ENCODE measurements around the gene BHLHE41. TPM values are rescaled to one million over a fixed set of nuclear protein-coding genes. Genes with fewer than 3 reads are reported as not detected.

Gene BHLHE41
- total RNA-seq (10 to 100 TPM in 7 of 9 donors, 1 to 10 TPM in 1, under 1 TPM in 1; 0.33 to 62.9 (median 22.2) TPM), polyA plus RNA-seq (10 to 100 TPM; 14.1 to 35.1 (median 15.4) TPM)
- long read RNA-seq, donor 1 = 0 reads
- long read RNA-seq, donor 2 = 0 reads
- long read RNA-seq, donor 3 = 0 reads
- long read RNA-seq, donor 4, partial matches to known transcripts = 0 of 2 reads
- long read RNA-seq, donor 4, other reads (novel, unspliced or antisense) = 1 of 2 reads
- long read RNA-seq, donor 5, transcript BHLHE41-201 (5 exons, 3,837 nt) = major isoform, 23 of 38 reads
- long read RNA-seq, donor 5, partial matches to known transcripts = 3 of 38 reads
- long read RNA-seq, donor 5, other reads (novel, unspliced or antisense) = 12 of 38 reads
- long read RNA-seq, donor 6, partial matches to known transcripts = 0 of 5 reads
- long read RNA-seq, donor 6, other reads (novel, unspliced or antisense) = 2 of 5 reads
- long read RNA-seq, donor 7 = 0 reads
- long read RNA-seq, donor 8 = 0 reads
- long read RNA-seq, donor 9 = 0 reads
- long read RNA-seq, donor 10 = 0 reads

- Histone ChIP-seq H3K27me3 (no peaks in the 10 kb centered on the region), H3K4me3 (peak within 1 kb of the TSS; percentile 26 to 81 (median 54)), H3K27ac (peak within 1 kb of the TSS; percentile 82 to 99 (median 94)), H3K9me3 (replicated peaks in 1 of 3) (no peaks in the 10 kb centered on the region), H3K36me3 (replicated peaks in 1 of 2) (no peaks in the 10 kb centered on the region), H3K4me1 (replicated peaks in 1 of 2) (peaks cover 8 to 22% of the 10 kb centered on the region in 2 donors)
- TF ChIP-seq POLR2A (IDR thresholded peaks at IDR 0.05) (peak; percentile 61 to 94), CTCF (IDR thresholded peaks at IDR 0.05) (no peak)
- DNase-seq = peak; percentile 71 to 91 (median 86)
- intact Hi-C loops (cut with DNase I) = loop anchor here in 1 of 2 donors (10.0 kb wide), 1 partner anchor 150 kb away; no protein-coding TSS in a partner anchor
- 0 to 1% (median 1%) methylated on average over 25 to 53 of the region's 54 CpGs for WGBS, 4 donors
Measured at GRCh38 chr12:26124446-26125399, at the start of gene BHLHE41. TSS of gene BHLHE41 (minus strand) at chr12:26125037. CDS start at chr12:26124779, 258 bp downstream.

- intact Hi-C loops (cut with DNase I) = no loop called here
Measured at GRCh38 chr12:26172946-26173552, 48.2 kb upstream of the BHLHE41 start.

GRCh38 chr12:26172539-26172938 lies 47.7 kb upstream of the BHLHE41 start:
- Histone ChIP-seq H3K4me1 (replicated peaks in 1 of 2) (no peaks in the 10 kb centered on the region), H3K27me3 (no peaks in the 10 kb centered on the region), H3K9me3 (replicated peaks in 1 of 3) (no peaks in the 10 kb centered on the region), H3K27ac (no peak overlapping the region), H3K4me3 (no peak overlapping the region), H3K36me3 (replicated peaks in 1 of 2) (no peaks in the 10 kb centered on the region)
- intact Hi-C loops (cut with DNase I) = no loop called here
- DNase-seq = no peak
- WGBS, 4 donors = 74 to 81% (median 79%) methylated on average over 7 of the region's 7 CpGs
- no peak for TF ChIP-seq POLR2A (IDR thresholded peaks at IDR 0.05)
- TF ChIP-seq CTCF (IDR thresholded peaks at IDR 0.05) = no peak

More at GRCh38 chr12:26172946-26173552, 48.2 kb upstream of the BHLHE41 start:
- Histone ChIP-seq H3K4me1 (replicated peaks in 1 of 2) (no peaks in the 10 kb centered on the region), H3K9me3 (replicated peaks in 1 of 3) (no peaks in the 10 kb centered on the region), H3K27me3 (no peaks in the 10 kb centered on the region), H3K4me3 (no peak overlapping the region), H3K27ac (no peak overlapping the region), H3K36me3 (replicated peaks in 1 of 2) (no peaks in the 10 kb centered on the region)
- 61 to 81% (median 79%) methylated on average over 4 of the region's 4 CpGs for WGBS, 4 donors
- no peak for DNase-seq
- no peak for TF ChIP-seq POLR2A (IDR thresholded peaks at IDR 0.05)
- no peak for TF ChIP-seq CTCF (IDR thresholded peaks at IDR 0.05)

Data from adrenal gland (tissue), 19 donors.